SU-DHL-6 (cell line): Measurements from ENCODE around the gene EFCAB11.

Experiments
- EZH2phosphoT487 ChIP-seq: fragments of 200-600 bp; sonication (generic), shearing (Covaris generic); conservative IDR thresholded peaks from 2 replicates; pipeline ENCODE4 v1.6.1; 2018; ENCODE audit warnings: mild to moderate bottlenecking, antibody characterized with exemption, low read length, moderate library complexity, mixed read lengths
- TF ChIP-seq, protein P1 (sequence below): fragments of 200-600 bp; sonication (generic); IDR thresholded peaks from one replicate; pipeline ENCODE4 v1.5.1; 2017; ENCODE audit warnings: antibody characterized with exemption, mild to moderate bottlenecking, low read length, moderate library complexity; ENCODE audit not compliant: insufficient read depth, poor library complexity, severe bottlenecking

DNA sequence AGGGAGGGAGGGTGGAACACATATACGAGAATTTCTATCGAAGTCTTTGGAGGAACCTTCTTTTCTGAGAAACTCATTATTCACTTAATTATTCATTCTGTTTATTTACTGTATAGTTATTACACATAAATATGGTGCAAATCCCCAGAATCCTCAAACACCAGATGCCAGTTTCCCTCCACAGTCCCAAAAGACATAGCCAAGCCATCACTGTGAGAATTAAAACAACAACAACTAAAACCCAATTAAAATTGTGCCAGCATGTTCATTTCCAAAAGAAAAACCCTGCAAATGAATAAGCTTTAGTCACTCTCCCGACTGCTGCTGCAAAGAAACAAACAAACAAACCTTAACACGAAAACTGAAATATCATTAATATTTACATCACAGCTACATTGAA, 173.5 kb downstream of the EFCAB11 start:
- TF ChIP-seq, protein P1, sequence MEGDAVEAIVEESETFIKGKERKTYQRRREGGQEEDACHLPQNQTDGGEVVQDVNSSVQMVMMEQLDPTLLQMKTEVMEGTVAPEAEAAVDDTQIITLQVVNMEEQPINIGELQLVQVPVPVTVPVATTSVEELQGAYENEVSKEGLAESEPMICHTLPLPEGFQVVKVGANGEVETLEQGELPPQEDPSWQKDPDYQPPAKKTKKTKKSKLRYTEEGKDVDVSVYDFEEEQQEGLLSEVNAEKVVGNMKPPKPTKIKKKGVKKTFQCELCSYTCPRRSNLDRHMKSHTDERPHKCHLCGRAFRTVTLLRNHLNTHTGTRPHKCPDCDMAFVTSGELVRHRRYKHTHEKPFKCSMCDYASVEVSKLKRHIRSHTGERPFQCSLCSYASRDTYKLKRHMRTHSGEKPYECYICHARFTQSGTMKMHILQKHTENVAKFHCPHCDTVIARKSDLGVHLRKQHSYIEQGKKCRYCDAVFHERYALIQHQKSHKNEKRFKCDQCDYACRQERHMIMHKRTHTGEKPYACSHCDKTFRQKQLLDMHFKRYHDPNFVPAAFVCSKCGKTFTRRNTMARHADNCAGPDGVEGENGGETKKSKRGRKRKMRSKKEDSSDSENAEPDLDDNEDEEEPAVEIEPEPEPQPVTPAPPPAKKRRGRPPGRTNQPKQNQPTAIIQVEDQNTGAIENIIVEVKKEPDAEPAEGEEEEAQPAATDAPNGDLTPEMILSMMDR = no peak
- no peak for TF ChIP-seq EZH2phosphoT487
